ENCODE measurements around the gene WLS. TPM values are rescaled to one million over a fixed set of nuclear protein-coding genes. Genes with fewer than 3 reads are reported as not detected.

WLS gene
- total RNA-seq, 4 donors from 2014 or later: 44.1 to 160 (median 76.8) TPM

GRCh38 chr1:68168545-68169171, 63.7 kb downstream of the WLS start:
- H3K36me3 ChIP-seq: no peaks in the 10 kb centered on the region
- H3K27ac ChIP-seq: no peak overlapping the region
- TF ChIP-seq POLR2A (IDR thresholded peaks at IDR 0.05) (no peak), CTCF (IDR thresholded peaks at IDR 0.05) (no peak)
- no peak overlapping the region for H3K4me3 ChIP-seq
- DNase-seq: no peak
- H3K4me1 ChIP-seq: no peaks in the 10 kb centered on the region
- H3K27me3 ChIP-seq: no peaks in the 10 kb centered on the region
- H3K9me3 ChIP-seq: no peaks in the 10 kb centered on the region
- intact Hi-C loops (cut with DNase I; ENCODE audit: low total_unique reads): no loop called here

- H3K4me1 ChIP-seq: no peaks in the 10 kb centered on the region
- no peak for DNase-seq
- intact Hi-C loops (cut with DNase I; ENCODE audit: low total_unique reads): no loop called here
- no peaks in the 10 kb centered on the region for H3K27me3 ChIP-seq
- no peak overlapping the region for H3K4me3 ChIP-seq
- no peaks in the 10 kb centered on the region for H3K9me3 ChIP-seq
- no peak overlapping the region for H3K27ac ChIP-seq
- TF ChIP-seq CTCF (IDR thresholded peaks at IDR 0.05): no peak
- H3K36me3 ChIP-seq: no peaks in the 10 kb centered on the region
Observed at GRCh38 chr1:68167211-68167610, 65.1 kb downstream of the WLS start.

- Histone ChIP-seq H3K36me3 (no peaks in the 10 kb centered on the region), H3K9me3 (no peaks in the 10 kb centered on the region), H3K27ac (no peak overlapping the region), H3K27me3 (no peaks in the 10 kb centered on the region), H3K4me3 (no peak overlapping the region), H3K4me1 (no peaks in the 10 kb centered on the region)
- no peak for TF ChIP-seq POLR2A (IDR thresholded peaks at IDR 0.05)
- no peak for TF ChIP-seq CTCF (IDR thresholded peaks at IDR 0.05)
- intact Hi-C loops (cut with DNase I; ENCODE audit: low total_unique reads): no loop called here
- DNase-seq: no peak
Observed at GRCh38 chr1:68166348-68166747, 66.0 kb downstream of the WLS start.

GRCh38 chr1:68165665-68166064, 66.7 kb downstream of the WLS start:
- H3K4me3 ChIP-seq: no peak overlapping the region
- H3K4me1 ChIP-seq: no peaks in the 10 kb centered on the region
- no peaks in the 10 kb centered on the region for H3K9me3 ChIP-seq
- TF ChIP-seq POLR2A (IDR thresholded peaks at IDR 0.05) (no peak), CTCF (IDR thresholded peaks at IDR 0.05) (no peak)
- no peak for DNase-seq
- H3K27ac ChIP-seq: no peak overlapping the region
- no peaks in the 10 kb centered on the region for H3K36me3 ChIP-seq
- intact Hi-C loops (cut with DNase I; ENCODE audit: low total_unique reads): no loop called here
- no peaks in the 10 kb centered on the region for H3K27me3 ChIP-seq

GRCh38 chr1:68164918-68165317, 67.4 kb downstream of the WLS start:
- Histone ChIP-seq H3K27me3 (no peaks in the 10 kb centered on the region), H3K27ac (no peak overlapping the region), H3K36me3 (no peaks in the 10 kb centered on the region), H3K4me3 (no peak overlapping the region), H3K4me1 (no peaks in the 10 kb centered on the region), H3K9me3 (no peaks in the 10 kb centered on the region)
- intact Hi-C loops (cut with DNase I; ENCODE audit: low total_unique reads): no loop called here
- DNase-seq: no peak
- no peak for TF ChIP-seq CTCF (IDR thresholded peaks at IDR 0.05)
- no peak for TF ChIP-seq POLR2A (IDR thresholded peaks at IDR 0.05)
